ENCODE measurements around the gene SEMA6A.

The SEMA6A gene

GRCh38 chr5:116521173-116521872, 53.3 kb downstream of the SEMA6A start:
- DNase-seq: no peak

- no peak for DNase-seq
Measured at GRCh38 chr5:116520771-116521170, 53.9 kb downstream of the SEMA6A start.

- no peak for DNase-seq
Measured at GRCh38 chr5:116518423-116518822, 56.2 kb downstream of the SEMA6A start.

GRCh38 chr5:116517488-116517887, 57.1 kb downstream of the SEMA6A start:
- no peak for DNase-seq

GRCh38 chr5:116516021-116516420, 58.6 kb downstream of the SEMA6A start:
- no peak for DNase-seq

- DNase-seq: no peak
Measured at GRCh38 chr5:116514421-116514970, 60.1 kb downstream of the SEMA6A start.

- no peak for DNase-seq
Measured at GRCh38 chr5:116510517-116510916, 64.1 kb downstream of the SEMA6A start.

- DNase-seq: no peak
Measured at GRCh38 chr5:116509483-116510244, 65.0 kb downstream of the SEMA6A start.

GRCh38 chr5:116508835-116509234, 65.8 kb downstream of the SEMA6A start:
- DNase-seq: no peak

GRCh38 chr5:116507941-116508655, 66.5 kb downstream of the SEMA6A start:
- DNase-seq: no peak

- no peak for DNase-seq
Measured at GRCh38 chr5:116507051-116507537, 67.5 kb downstream of the SEMA6A start.

GRCh38 chr5:116506488-116506887, 68.1 kb downstream of the SEMA6A start:
- no peak for DNase-seq

GRCh38 chr5:116504593-116505166, 69.9 kb downstream of the SEMA6A start:
- no peak for DNase-seq

- no peak for DNase-seq
Measured at GRCh38 chr5:116502616-116503015, 72.0 kb downstream of the SEMA6A start.

- DNase-seq: no peak
Measured at GRCh38 chr5:116502138-116502537, 72.5 kb downstream of the SEMA6A start.

- no peak for DNase-seq
Measured at GRCh38 chr5:116498503-116499048, 76.0 kb downstream of the SEMA6A start.

GRCh38 chr5:116497631-116498030, 77.0 kb downstream of the SEMA6A start:
- DNase-seq: no peak

GRCh38 chr5:116495786-116496357, 78.8 kb downstream of the SEMA6A start:
- DNase-seq: no peak

- no peak for DNase-seq
Measured at GRCh38 chr5:116494784-116495450, 79.7 kb downstream of the SEMA6A start.

GRCh38 chr5:116492776-116493175, 81.8 kb downstream of the SEMA6A start:
- DNase-seq: no peak

GRCh38 chr5:116492016-116492623, 82.5 kb downstream of the SEMA6A start:
- DNase-seq: no peak
